ENCODE data around the gene PLCB2.

The PLCB2 gene

DNA sequence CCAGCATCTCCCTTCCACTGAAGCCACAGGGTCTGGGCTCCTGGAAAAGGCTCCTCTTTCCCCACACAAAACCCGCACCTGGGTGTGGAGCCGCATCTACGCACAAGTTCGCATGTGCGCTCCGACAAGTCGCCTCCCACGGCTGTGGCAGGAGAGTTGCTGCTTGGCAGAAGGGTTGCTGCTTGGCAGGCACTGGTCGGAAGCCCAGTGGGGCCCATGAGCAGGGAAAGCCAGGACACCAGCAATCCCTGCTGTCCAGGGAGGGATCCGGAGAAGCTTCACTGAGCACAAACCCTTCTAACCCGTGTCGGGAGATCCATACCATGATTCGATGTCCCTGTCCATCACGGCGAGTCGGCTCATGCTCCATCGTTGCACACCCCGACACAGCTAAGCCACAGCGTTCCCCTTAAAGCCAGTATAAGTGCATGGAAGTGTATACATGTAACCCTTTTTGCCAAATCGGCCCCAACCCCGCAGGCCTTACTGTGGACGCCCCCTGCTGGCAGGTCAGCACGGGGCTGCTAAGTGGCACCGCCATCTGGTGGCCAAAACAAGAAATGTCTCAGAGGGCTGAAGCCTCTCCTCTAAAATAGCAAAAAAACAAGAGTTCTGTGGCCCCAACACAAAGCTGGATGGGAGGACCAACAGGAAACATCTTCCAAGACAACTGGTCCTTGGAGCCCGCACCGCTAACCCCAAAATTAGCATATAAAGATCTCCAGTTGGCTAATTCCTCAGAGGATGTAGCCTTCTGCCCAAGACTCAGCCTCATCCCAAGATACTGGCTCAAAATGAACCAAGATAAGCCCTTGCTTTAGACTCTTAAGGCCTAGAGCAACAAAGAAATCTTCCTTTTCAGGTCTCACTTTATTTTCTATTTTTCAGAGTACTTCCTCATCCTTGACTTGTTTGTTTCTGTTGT, 33.1 kb downstream of the PLCB2 start (continued):
- TF ChIP-seq ZNF707 (tag by site-specific recombination; IDR thresholded peaks at IDR 0.05), result no peak
- no peak for TF ChIP-seq ZNF561 (tag by site-specific recombination; IDR thresholded peaks at IDR 0.05; ENCODE audit: borderline replicate concordance)
- no peak for TF ChIP-seq ZNF837 (tag by site-specific recombination; IDR thresholded peaks at IDR 0.05)
- peak; percentile 12; the same call in 1 of the 2 replicates for TF ChIP-seq KLF10 (tag by site-specific recombination; IDR thresholded peaks at IDR 0.05)
- TF ChIP-seq ZNF600 (tag by site-specific recombination; IDR thresholded peaks at IDR 0.05), result peak; percentile 91
- TF ChIP-seq PRDM6 (tag by site-specific recombination; IDR thresholded peaks at IDR 0.05), result no peak
- TF ChIP-seq, protein P1, sequence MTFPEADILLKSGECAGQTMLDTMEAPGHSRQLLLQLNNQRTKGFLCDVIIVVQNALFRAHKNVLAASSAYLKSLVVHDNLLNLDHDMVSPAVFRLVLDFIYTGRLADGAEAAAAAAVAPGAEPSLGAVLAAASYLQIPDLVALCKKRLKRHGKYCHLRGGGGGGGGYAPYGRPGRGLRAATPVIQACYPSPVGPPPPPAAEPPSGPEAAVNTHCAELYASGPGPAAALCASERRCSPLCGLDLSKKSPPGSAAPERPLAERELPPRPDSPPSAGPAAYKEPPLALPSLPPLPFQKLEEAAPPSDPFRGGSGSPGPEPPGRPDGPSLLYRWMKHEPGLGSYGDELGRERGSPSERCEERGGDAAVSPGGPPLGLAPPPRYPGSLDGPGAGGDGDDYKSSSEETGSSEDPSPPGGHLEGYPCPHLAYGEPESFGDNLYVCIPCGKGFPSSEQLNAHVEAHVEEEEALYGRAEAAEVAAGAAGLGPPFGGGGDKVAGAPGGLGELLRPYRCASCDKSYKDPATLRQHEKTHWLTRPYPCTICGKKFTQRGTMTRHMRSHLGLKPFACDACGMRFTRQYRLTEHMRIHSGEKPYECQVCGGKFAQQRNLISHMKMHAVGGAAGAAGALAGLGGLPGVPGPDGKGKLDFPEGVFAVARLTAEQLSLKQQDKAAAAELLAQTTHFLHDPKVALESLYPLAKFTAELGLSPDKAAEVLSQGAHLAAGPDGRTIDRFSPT (tag by site-specific recombination; IDR thresholded peaks at IDR 0.05), result no peak
- no peak for TF ChIP-seq ZNF416 (tag by site-specific recombination; IDR thresholded peaks at IDR 0.05)
- no peak for TF ChIP-seq ZNF555 (tag by site-specific recombination; conservative IDR thresholded peaks at IDR 0.05)
- TF ChIP-seq SALL2 (tag by site-specific recombination; IDR thresholded peaks at IDR 0.05; ENCODE audit: borderline replicate concordance), result no peak
- no peak for TF ChIP-seq ZNF239 (tag by site-specific recombination; IDR thresholded peaks at IDR 0.05)
- no peak for TF ChIP-seq ZXDB (tag by site-specific recombination; IDR thresholded peaks at IDR 0.05)
- no peak for TF ChIP-seq OVOL3 (tag by site-specific recombination; IDR thresholded peaks at IDR 0.05)
- no peak for TF ChIP-seq ZNF514 (tag by site-specific recombination; IDR thresholded peaks at IDR 0.05)
- peak; percentile 18; the same call in 1 of the 2 replicates for TF ChIP-seq ZIC2 (tag by site-specific recombination; IDR thresholded peaks at IDR 0.05)
- no peak for TF ChIP-seq ZBTB6 (tag by site-specific recombination; IDR thresholded peaks at IDR 0.05)
- peak; percentile 43; the same call in 1 of the 2 replicates for TF ChIP-seq ZFP37 (tag by site-specific recombination; IDR thresholded peaks at IDR 0.05)
- TF ChIP-seq ZNF654 (tag by site-specific recombination; IDR thresholded peaks at IDR 0.05; ENCODE audit: low read depth), result peak; percentile 91
- no peak for TF ChIP-seq KLF7 (tag by site-specific recombination; IDR thresholded peaks at IDR 0.05; ENCODE audit: borderline replicate concordance)
- no peak for TF ChIP-seq ZNF747 (tag by site-specific recombination; IDR thresholded peaks at IDR 0.05)
- TF ChIP-seq ZNF624 (tag by site-specific recombination; IDR thresholded peaks at IDR 0.05), result no peak
- TF ChIP-seq ZNF157 (tag by site-specific recombination; IDR thresholded peaks at IDR 0.05), result no peak
- no peak for TF ChIP-seq ZBTB10 (tag by site-specific recombination; IDR thresholded peaks at IDR 0.05)
- peak; percentile 46; the same call in 1 of the 2 replicates for TF ChIP-seq ZEB2 (tag by site-specific recombination; IDR thresholded peaks at IDR 0.05)
- peak; percentile 27; the same call in 1 of the 2 replicates for TF ChIP-seq ZNF629 (tag by site-specific recombination; IDR thresholded peaks at IDR 0.05)
- no peak for TF ChIP-seq ZNF501 (tag by site-specific recombination; IDR thresholded peaks at IDR 0.05)
- TF ChIP-seq ZNF19 (tag by site-specific recombination; IDR thresholded peaks at IDR 0.05; ENCODE audit: low read depth), result no peak
- no peak for TF ChIP-seq ZBTB49 (tag by site-specific recombination; IDR thresholded peaks at IDR 0.05; ENCODE audit: low read depth)
- TF ChIP-seq ZNF221 (tag by site-specific recombination; IDR thresholded peaks at IDR 0.05; ENCODE audit: borderline replicate concordance), result no peak
